Epithelial cell of proximal tubule (primary cell): ENCODE measurements around the gene MTFR2. TPM values are rescaled to one million over a fixed set of nuclear protein-coding genes. Genes with fewer than 3 reads are reported as not detected.

Source experiments
- DNase-seq: peaks from one replicate; pipeline ENCODE4 v3.0.0-alpha.2; 2011; ENCODE audit warnings: low read depth
- H3K4me3 ChIP-seq: 2 replicates; pipeline ENCODE4 v1.5.1; 2011; ENCODE audit warnings: low read depth, mild to moderate bottlenecking, low read length
- CTCF ChIP-seq: conservative IDR thresholded peaks from 2 replicates; pipeline ENCODE4 v1.5.1; 2012; ENCODE audit warnings: low read depth, mild to moderate bottlenecking, low read length
- total RNA-seq: library from RNA; depleted of rRNA; stranded (reverse); fragments of >200 nt; gene quantifications from 2 replicates; pipeline ENCODE4 v1.2.3, GENCODE V29; 2015

The MTFR2 gene
- total RNA-seq, 1 donor from 2014 or later, result 18.6 TPM

GRCh38 chr6:136186363-136186762 is 63.7 kb downstream of the MTFR2 start:
- no peak for DNase-seq
- no peak for TF ChIP-seq CTCF
- no peak overlapping the region for H3K4me3 ChIP-seq

GRCh38 chr6:136184738-136185137 is 65.4 kb downstream of the MTFR2 start:
- no peak overlapping the region for H3K4me3 ChIP-seq
- TF ChIP-seq CTCF, result no peak
- no peak for DNase-seq

- no peak for TF ChIP-seq CTCF
- no peak for DNase-seq
- H3K4me3 ChIP-seq, result no peak overlapping the region
These were observed 68.2 kb downstream of the MTFR2 start for GRCh38 chr6:136181861-136182260.

GRCh38 chr6:136181512-136181833 is 68.6 kb downstream of the MTFR2 start:
- TF ChIP-seq CTCF, result no peak
- no peak for DNase-seq
- H3K4me3 ChIP-seq, result no peak overlapping the region

Other genes with a start within 250 kb of the MTFR2 start
- 97.4 and 146 TPM in 2 replicates for gene BCLAF1, start 39.5 kb upstream of the MTFR2 start, total RNA-seq